ENCODE data around the gene BRD4. TPM values are rescaled to one million over a fixed set of nuclear protein-coding genes. Genes with fewer than 3 reads are reported as not detected.

Gene BRD4
- total RNA-seq, 2 experiments from 2014 or later: 94.3 to 99.6 TPM

GRCh38 chr19:15320116-15320515 is 12.2 kb downstream of the BRD4 start:
- H3K4me3 Mint-ChIP-seq: no peak overlapping the region
- ChIA-PET CTCF (interaction anchor here (1.4 kb wide), 1 partner anchor 10 kb away, joined by 3 read pairs; no protein-coding TSS in a partner anchor), POLR2A (interaction anchor here (1.3 to 2.5 kb wide), 3 partner anchors 11 to 37 kb away, joined by 4 to 9 read pairs (median 9); no protein-coding TSS in a partner anchor)
- ATAC-seq: no peak
- TF ChIP-seq CTCF (IDR thresholded peaks at IDR 0.05): no peak
- H3K27me3 Mint-ChIP-seq: no peaks in the 10 kb centered on the region
- H3K4me1 Mint-ChIP-seq (ENCODE audit: low read depth): peaks cover 86% of the 10 kb centered on the region
- DNase-seq: no peak
- peaks cover 2% of the 10 kb centered on the region for H3K9me3 Mint-ChIP-seq
- intact Hi-C loops (cut with micrococcal nuclease): no loop called here
- H3K27ac Mint-ChIP-seq: peak overlapping the region; percentile 63
- peaks cover 21% of the 10 kb centered on the region for H3K36me3 Mint-ChIP-seq (ENCODE audit: low read depth)

- H3K4me1 Mint-ChIP-seq (ENCODE audit: low read depth): peaks cover 84% of the 10 kb centered on the region
- CTCF ChIA-PET: no interaction called here
- peaks cover under 1% of the 10 kb centered on the region for H3K9me3 Mint-ChIP-seq
- intact Hi-C loops (cut with micrococcal nuclease): no loop called here
- ATAC-seq (peak; percentile 60), DNase-seq (peak; percentile 45)
- H3K27ac Mint-ChIP-seq: peak overlapping the region; percentile 76
- H3K4me3 Mint-ChIP-seq: peak overlapping the region; percentile 7
- peaks cover 27% of the 10 kb centered on the region for H3K36me3 Mint-ChIP-seq (ENCODE audit: low read depth)
- POLR2A ChIA-PET: interaction anchor here (1.1 to 2.7 kb wide), 4 partner anchors 11 to 75 kb away, joined by 3 to 14 read pairs (median 6); no protein-coding TSS in a partner anchor
- H3K27me3 Mint-ChIP-seq: no peaks in the 10 kb centered on the region
- no peak for TF ChIP-seq CTCF (IDR thresholded peaks at IDR 0.05)
These were observed 14.1 kb downstream of the BRD4 start for GRCh38 chr19:15318241-15318691.

GRCh38 chr19:15317392-15318071 is 14.8 kb downstream of the BRD4 start:
- no peak for ATAC-seq
- Mint-ChIP-seq H3K27ac (peak overlapping the region; percentile 76), H3K4me3 (no peak overlapping the region), H3K9me3 (no peaks in the 10 kb centered on the region), H3K36me3 (ENCODE audit: low read depth) (peaks cover 26% of the 10 kb centered on the region), H3K27me3 (no peaks in the 10 kb centered on the region), H3K4me1 (ENCODE audit: low read depth) (peaks cover 83% of the 10 kb centered on the region)
- ChIA-PET CTCF (interaction anchor here (1.1 to 1.5 kb wide), 4 partner anchors 8 to 29 kb away, joined by 3 to 6 read pairs (median 4); no protein-coding TSS in a partner anchor), POLR2A (interaction anchor here (0.6 to 2.7 kb wide), 10 partner anchors 12 to 74 kb away, joined by 3 to 14 read pairs (median 3); partner anchors contain the start of gene BRD4)
- no peak for DNase-seq
- intact Hi-C loops (cut with micrococcal nuclease): no loop called here
- no peak for TF ChIP-seq CTCF (IDR thresholded peaks at IDR 0.05)

- Mint-ChIP-seq H3K27me3 (no peaks in the 10 kb centered on the region), H3K9me3 (no peaks in the 10 kb centered on the region), H3K27ac (peak overlapping the region; percentile 76), H3K36me3 (ENCODE audit: low read depth) (peaks cover 23% of the 10 kb centered on the region), H3K4me1 (ENCODE audit: low read depth) (peaks cover 82% of the 10 kb centered on the region), H3K4me3 (peak overlapping the region; percentile 27)
- ATAC-seq (no peak), DNase-seq (no peak)
- no peak for TF ChIP-seq CTCF (IDR thresholded peaks at IDR 0.05)
- ChIA-PET CTCF (interaction anchor here (1.2 to 1.5 kb wide), 3 partner anchors 11 to 28 kb away, joined by 3 to 6 read pairs (median 4); no protein-coding TSS in a partner anchor), POLR2A (interaction anchor here (0.7 to 2.7 kb wide), 6 partner anchors 11 to 62 kb away, joined by 3 to 14 read pairs (median 3); partner anchors contain the start of gene BRD4)
- intact Hi-C loops (cut with micrococcal nuclease): no loop called here
These were observed 15.8 kb downstream of the BRD4 start for GRCh38 chr19:15316498-15316897.

- DNase-seq (no peak), ATAC-seq (no peak)
- Mint-ChIP-seq H3K9me3 (no peaks in the 10 kb centered on the region), H3K27me3 (no peaks in the 10 kb centered on the region), H3K4me1 (ENCODE audit: low read depth) (peaks cover 76% of the 10 kb centered on the region), H3K36me3 (ENCODE audit: low read depth) (peaks cover 25% of the 10 kb centered on the region), H3K4me3 (no peak overlapping the region), H3K27ac (peak overlapping the region; percentile 60)
- ChIA-PET CTCF (interaction anchor here (1.0 kb wide), 1 partner anchor 10 kb away, joined by 3 read pairs; no protein-coding TSS in a partner anchor), POLR2A (interaction anchor here (0.6 to 0.8 kb wide), 2 partner anchors 10 to 17 kb away, joined by 3 read pairs; no protein-coding TSS in a partner anchor)
- intact Hi-C loops (cut with micrococcal nuclease): no loop called here
- no peak for TF ChIP-seq CTCF (IDR thresholded peaks at IDR 0.05)
These were observed 17.2 kb downstream of the BRD4 start for GRCh38 chr19:15315101-15315500.
